HG03025 (cell line): ENCODE measurements around the gene COPZ1.

Experiments
- ATAC-seq: cut with Tn5 transposase; IDR thresholded peaks from one replicate; pipeline ENCODE4 v1.9.1; 2021; ENCODE audit warnings: mild to moderate bottlenecking, moderate library complexity; ENCODE audit not compliant: unreplicated experiment, low FRiP score

COPZ1 gene

GRCh38 chr12:54390668-54391551, 66.0 kb downstream of the COPZ1 start:
- ATAC-seq: no peak

- ATAC-seq: no peak
Observed at GRCh38 chr12:54392485-54393206, 67.7 kb downstream of the COPZ1 start.

GRCh38 chr12:54393207-54393609, 68.3 kb downstream of the COPZ1 start:
- ATAC-seq: no peak

DNA sequence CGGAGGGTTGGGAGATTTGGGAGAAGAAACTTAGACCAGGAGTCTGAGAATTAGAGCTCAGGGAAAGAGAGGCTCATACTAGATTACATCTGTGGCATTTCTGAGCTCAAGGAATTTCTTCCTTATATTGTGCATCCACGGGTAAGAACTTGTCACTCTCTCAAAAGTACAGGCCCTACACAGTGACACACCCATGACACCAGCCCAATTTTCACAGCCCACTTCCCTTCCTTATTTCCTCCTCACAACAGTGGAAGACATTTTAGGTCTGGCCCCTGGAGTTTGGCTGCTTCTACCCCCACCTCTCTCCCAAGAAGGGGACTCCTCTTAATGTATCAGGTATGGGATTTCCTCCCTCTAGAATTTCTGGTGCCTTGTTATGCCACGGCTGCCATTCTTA, 68.8 kb downstream of the COPZ1 start:
- ATAC-seq: no peak

DNA sequence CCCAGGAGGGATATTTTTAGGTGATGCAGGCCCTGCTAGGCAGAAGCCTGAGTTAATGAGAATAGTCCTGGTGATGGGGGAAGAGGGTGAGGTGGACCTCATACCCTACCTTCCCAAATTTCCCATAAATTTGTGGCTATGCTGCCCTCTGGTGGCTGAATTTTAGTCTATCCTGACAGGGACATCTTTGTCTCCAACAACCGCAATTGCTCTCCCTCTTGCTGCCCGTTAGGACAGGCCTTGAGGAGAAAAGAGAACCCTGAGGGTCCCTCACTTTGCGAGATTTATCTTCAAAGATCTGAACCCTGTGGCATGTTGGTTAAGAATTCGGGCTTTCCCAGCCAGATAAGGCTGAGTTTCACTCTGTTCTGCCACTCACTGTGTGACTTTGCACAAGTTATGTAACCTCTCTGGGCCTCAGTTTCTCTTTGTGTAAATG, 69.4 kb downstream of the COPZ1 start:
- no peak for ATAC-seq

GRCh38 chr12:54394986-54395385, 70.1 kb downstream of the COPZ1 start:
- ATAC-seq: no peak

DNA sequence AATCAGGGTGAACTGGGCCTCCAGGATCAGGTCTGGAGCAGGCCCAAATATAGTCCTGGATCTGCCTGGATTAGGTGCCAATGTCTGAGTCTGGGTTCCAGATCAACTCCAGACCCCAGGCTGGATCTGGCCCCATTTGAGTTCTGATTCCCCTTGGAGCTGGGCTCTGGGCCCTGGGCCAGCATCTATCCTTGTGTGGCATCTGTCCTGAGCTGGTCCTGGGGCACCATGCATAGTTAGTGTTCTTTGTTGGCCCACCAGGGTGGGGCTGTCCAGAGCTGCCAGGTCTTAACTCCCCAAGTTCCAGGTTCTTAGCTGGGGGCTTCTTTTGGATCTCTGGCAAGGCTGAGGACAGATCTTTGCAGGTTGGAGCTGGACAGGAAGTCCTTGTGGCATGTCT, 70.6 kb downstream of the COPZ1 start:
- no peak for ATAC-seq

- ATAC-seq: no peak
Observed at GRCh38 chr12:54397157-54397556, 72.2 kb downstream of the COPZ1 start.

DNA sequence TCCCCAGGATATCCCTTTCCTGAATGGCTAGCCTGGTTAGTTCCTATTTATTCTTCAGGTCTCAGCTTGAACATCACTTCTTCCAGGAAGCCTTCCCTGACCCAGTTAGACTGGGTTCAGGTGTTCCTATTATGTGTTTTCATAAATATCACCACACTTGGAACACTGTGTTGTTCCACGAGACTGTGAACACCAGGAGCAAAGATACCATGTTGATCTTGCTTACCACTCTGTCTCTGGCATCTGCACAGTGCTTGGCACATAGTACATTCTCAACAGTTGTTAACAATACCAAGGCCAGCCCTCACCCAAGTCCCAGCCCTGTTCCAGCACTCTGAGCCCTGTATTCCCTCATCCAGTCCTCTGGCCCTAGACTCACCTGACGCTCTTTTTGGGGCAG, 73.3 kb downstream of the COPZ1 start:
- ATAC-seq: no peak

DNA sequence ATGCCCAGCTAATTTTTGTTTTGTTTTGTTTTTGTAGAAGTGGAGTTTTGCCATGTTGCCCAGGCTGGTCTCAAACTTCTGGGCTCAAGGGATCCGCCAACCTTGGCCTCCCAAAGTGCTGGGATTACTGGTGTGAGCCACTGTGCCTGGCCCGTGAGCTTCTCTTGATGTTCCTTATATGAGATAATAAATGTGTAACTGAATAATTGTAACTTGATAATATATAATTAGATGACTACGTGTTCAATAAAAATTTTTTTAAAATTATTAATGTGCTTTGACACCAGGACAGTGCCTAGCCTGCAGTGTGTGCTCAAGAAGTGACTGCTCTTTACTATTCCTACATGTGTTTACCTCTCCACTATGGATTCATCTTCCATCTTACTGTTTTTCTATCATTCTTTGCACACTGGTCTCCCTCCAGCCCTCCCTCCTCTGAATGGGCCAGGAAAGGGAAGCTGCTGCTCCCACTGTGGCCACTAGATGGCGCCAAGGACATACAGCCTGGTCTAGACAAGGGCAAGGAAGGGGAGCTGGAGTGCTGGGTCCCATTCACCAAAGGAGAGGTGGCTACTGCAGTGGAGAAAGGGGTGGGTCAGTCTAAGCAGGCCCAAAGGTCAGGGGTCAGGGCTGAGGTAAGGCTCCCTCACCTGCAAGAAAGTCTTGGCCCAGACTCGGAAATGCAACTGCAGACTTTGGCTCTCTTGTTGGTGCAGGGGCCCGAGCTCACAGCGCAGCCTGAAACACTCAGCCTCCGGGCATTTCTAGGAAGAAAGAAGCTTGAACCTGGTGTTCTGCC, 74.3 kb downstream of the COPZ1 start:
- ATAC-seq: no peak

DNA sequence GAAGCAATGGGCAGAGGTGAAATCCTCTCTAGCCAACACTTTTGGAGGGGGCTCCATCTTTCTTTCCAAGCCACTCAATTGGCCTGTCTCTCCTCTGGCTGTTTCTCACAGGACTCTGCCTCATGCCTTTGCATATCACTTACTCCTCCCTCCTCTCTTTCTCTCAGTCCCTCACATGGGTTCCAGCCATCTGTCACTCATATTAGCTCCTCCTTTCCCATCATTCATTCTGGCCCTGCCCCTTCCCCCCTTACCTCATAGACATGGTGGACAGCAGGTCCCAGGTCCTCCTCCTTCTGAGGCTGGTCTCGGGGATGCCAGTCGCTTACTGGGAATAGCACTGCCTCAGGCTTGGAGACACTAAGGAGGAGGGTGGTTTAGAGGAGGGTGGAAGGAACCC, 76.2 kb downstream of the COPZ1 start:
- no peak for ATAC-seq
